Measurements from ENCODE around the gene AUP1.

AUP1 gene

GRCh38 chr2:74511104-74511989 lies 18.2 kb downstream of the AUP1 start:
- FAIRE-seq, result no peak

- FAIRE-seq, result no peak
Measured at GRCh38 chr2:74510272-74510671, 19.2 kb downstream of the AUP1 start.

DNA sequence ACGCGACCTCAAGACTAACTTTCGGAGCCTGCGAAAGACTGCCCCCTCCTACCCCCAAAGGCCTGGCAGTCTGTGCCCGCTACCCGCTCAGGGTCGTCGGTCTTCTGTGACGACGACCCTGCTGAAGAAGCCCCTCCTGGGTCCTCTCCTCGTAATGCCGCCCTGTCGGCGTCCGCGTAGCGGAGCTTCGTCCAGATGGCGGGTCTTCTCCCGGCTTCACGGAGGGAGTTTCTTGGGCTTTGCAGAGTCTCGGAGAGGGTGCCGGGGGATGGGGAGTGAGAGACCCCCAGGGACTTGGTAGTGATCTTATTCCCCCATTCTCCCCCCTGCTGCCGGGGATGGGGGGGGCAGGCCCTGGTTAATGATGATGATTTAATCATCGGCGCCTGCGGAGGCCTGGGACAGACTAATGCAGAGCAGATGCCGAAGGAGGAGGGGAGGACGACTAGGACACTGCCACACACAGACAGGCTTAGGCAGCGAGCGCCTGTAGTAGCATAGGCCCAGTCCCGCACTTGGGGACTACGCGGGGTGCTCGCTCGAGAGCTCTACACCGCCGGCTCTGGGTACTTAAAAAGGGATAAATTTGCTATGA lies 21.5 kb downstream of the AUP1 start:
- FAIRE-seq, result no peak

GRCh38 chr2:74507145-74507925 lies 22.2 kb downstream of the AUP1 start, which contains the start of gene PCGF1:
Gene PCGF1, minus strand, starts transcription at chr2:74507695. Its CDS starts 27 bp downstream, at chr2:74507668.
- FAIRE-seq, result peak; percentile 67

GRCh38 chr2:74505448-74506246 lies 23.9 kb downstream of the AUP1 start:
- FAIRE-seq, result no peak

DNA sequence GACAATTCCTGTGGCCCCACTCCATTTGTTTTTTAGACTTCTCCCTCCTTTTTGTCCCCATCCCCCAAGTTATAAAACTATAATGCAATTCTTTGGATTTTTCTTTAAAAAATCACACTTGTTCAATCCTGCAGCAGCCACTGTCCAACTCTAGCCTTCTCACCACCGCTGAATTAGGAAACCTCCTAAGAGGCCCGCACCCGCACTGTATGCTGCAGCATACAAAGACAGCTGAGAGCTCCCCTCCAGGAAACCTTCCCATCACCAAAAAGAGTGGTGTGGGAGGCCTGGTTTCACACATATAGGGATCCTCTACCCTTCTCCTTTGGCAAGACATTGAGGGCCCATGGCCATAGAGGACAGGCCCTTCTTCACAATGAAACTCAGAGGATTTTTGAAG lies 24.9 kb downstream of the AUP1 start:
- no peak for FAIRE-seq

- FAIRE-seq, result no peak
Measured at GRCh38 chr2:74503506-74504475, 25.7 kb downstream of the AUP1 start.

- FAIRE-seq, result no peak
Measured at GRCh38 chr2:74502720-74503505, 26.6 kb downstream of the AUP1 start.

- no peak for FAIRE-seq
Measured at GRCh38 chr2:74502147-74502719, 27.3 kb downstream of the AUP1 start.

DNA sequence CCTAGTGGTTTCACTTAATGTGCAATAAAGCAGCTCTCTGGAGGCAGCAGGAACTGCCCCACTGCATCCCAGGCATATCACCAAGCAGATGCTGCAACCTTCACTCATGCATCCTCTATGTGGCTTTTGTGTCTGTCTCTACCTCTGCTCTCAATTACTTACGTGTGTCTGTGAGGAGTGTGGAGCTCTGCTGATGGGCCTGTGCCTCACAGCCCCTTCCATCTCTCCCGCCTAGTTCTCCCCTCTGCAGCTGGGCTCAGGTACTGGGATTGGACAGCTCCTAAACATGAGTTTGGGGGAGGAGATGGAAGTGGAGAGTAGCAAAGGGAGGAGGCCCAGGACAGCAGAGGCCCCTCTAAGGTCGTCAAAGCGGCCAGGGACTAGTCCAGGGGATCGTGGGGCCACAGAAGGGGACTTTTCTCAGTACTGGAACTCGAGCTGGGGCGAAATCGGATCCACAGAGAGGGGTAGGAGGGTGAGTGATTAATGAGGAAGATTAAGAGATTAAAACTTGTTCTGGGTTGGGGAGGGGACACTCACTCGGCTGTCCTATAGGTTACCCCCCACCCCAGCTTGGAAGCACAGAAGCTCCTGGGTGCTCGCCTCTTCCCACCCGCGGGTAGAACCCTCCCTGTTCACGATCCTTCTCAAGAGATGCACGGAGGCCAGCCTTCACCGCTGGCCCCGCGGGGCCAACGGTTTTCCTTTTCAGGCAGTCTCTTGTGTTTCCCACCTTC lies 28.0 kb downstream of the AUP1 start:
- no peak for FAIRE-seq

DNA sequence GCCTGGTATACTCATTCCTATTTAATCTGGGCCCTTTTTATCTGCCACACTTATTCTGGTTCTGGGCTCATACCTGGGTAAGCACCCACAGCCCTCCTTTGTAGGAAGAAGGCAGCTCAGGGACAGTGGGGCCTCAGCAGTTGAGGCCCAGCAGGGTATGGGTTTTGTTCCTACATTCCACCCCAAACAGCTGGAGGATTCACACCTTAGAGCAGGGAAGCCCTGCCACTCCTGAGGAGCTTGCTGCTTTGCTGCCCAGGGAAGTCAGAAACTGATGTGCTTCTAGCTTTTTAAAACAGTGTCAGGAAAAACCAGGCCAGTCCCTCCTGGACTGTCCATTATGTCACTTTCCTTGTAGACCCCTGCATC lies 28.9 kb downstream of the AUP1 start:
- no peak for FAIRE-seq

GRCh38 chr2:74499940-74500577 lies 29.4 kb downstream of the AUP1 start:
- no peak for FAIRE-seq

DNA sequence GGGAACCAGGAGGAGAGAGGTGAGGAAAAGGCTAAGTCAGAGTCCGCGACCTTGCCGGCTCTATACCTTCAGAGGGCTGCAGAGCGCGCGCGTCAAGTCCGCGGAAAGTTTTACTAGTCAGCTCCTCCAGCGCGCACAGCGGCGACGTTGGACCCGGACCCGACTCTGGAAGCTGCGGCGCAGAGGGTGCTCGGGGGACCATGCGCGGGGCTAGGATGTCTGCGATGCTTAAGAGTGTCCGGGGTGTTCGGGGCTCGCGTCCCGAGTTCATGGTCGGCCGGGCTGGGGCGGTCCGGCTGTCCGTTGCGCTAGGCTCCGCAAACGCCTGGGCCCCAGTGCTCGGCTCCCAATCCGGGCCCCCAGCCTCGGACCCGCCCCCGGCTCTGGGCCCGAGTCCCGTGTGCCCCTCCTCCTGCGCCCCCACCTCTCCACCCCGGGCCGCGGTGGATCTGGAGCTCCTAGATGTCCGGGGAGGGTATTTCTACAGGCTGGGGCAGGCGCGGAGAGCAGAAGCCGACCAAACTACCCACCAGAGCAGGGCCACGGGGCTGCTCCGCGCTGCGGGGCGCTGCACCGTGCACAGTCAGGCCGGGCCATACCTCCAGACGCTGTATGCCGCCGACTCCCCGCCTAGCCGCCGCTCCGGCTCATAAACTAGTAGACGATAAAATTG lies 30.1 kb downstream of the AUP1 start, which contains the start of gene LBX2:
TSS of gene LBX2 (minus strand) at position 337 of the 673 bp plus-strand sequence. CDS start at position 271, 66 bp downstream.
- no peak for FAIRE-seq

GRCh38 chr2:74498500-74499266 lies 30.8 kb downstream of the AUP1 start:
- no peak for FAIRE-seq

DNA sequence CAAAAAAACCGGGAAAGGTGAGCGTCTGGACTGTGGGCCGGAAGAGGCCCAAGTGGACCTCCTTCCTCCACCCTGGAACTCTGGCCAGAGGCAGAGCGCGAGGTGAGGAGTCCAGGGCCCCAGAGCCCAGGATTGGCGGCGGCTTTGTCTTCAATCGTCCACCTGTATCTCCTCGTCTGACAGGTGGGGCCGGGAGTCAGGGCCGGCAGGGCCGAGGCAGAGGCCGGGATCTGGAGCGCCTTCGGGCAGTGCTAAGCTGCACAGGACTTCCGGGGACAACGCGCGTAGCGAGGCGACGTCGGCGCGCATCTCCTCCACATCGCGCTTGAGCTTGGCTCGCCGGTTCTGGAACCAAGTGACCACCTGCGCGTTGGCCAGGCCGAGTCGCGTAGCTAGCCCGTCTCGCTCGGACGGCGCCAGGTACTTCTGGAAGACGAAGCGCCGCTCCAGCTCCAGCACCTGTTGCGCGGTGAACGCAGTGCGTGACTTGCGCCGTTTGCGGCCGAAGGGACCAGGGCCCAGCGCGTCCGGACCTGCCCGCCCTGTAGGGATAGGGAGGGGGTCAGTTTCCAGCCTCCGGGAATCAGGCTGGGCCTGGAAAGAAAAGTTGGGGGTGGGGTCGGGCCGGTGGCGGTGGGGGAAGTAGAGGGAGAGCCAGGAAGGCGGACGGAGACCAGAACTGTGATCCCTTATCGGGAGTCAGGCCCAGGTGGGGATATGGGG lies 31.6 kb downstream of the AUP1 start:
- FAIRE-seq, result no peak

DNA sequence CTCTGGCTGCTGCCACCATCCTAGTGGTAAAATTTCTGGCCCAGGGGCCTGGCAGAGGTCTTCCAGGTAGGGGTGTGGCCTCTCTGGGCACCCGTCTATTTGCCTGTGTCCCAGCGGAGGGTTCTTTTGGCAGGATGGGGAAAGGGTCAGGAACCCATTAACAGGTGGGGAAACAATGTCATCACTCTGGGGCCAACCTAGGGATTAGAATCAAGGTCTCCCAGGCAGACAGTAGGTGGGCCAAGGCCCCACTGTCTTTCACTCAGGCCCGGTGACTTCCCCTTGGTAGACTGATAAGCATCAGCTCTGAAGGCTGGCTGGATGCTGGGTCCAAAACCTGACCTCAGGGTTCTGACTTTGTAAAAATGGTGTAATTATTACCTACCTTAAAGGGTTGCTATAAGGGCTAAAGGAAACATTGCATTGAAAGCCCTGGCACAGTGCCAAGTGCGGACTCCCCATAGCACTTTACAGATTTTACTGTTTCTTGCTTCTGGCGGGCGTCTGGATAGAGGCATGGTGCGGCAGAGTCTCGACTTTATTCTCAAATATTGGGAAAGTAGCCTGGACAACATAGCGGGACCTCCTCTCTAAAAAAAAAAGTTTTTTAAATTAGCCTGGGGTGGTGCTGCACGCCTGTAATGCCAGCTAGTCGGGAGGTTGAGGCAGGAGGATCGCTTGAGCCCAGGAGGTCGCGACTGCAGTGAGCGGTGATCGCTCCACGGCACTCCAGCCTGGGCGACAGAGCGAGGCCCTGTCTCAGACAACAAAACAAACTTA lies 32.3 kb downstream of the AUP1 start:
- FAIRE-seq, result no peak

All from G401.6 (cell line).